Placental epithelial cell (primary cell): Measurements from ENCODE around the gene CELF2. TPM values are rescaled to one million over a fixed set of nuclear protein-coding genes. Genes with fewer than 3 reads are reported as not detected.

Experiments used
- total RNA-seq: library from RNA; depleted of rRNA; stranded (reverse); fragments of >200 nt; gene quantifications from 2 replicates; pipeline ENCODE4 v1.2.3, GENCODE V29; 2012

The CELF2 gene
- total RNA-seq = 0.43 and 1.2 TPM in 2 replicates

DNA sequence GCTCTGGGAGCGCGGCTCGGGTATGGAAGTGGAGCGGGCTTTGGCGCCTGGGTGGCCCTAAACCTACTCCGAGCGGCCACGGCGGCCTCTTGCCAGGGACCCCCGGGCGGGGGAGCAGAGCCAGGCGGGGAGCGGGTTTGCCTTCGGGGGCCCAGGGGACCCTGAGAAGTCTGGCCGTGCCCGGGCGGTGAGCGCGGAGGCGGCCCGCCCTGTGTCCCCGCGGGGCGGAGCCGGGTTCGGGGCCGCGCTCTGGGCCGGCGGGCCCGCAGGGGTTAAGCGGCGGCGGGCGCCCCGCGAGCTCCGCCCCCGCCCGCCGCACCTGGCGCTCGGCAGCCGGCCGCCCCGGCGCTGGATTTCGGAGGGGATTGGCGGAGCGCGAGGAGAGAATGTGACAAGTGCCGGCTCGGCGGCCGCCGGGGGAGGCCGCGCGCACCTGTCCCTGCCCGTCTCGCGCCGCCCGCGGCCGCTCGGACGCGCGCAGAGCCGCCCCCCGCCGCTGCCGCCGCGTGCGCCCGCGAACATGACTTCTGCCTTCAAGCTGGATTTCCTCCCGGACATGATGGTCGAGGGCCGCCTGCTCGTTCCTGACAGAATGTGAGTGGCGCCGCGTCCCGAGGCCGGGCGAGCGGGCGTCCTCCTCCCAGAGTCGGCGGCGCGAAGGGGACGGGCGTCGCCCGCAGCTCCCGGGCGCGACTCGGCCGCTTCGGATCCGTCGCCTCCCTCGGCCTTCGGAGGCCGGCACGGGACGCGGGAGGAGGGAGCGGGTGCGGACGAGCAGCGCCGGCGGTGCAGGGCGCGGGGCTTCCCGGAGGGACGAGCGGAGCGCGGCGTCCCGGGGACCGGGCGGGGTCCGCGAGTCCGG is at the start of gene CELF2:
Gene CELF2 (plus strand): TSS at position 303 of the 862 bp plus-strand sequence. CDS start 218 bp downstream, at position 521.

